GM12892 (cell line): ENCODE results near the gene NLRC5.

ENCODE experiments used
- POLR2A ChIP-seq: IDR thresholded peaks from 2 replicates; pipeline ENCODE4 v1.6.1; 2011; ENCODE audit warnings: low read depth, low read length, control low read depth
- POLR2AphosphoS5 ChIP-seq: IDR thresholded peaks from 2 replicates; pipeline ENCODE4 v1.6.1; 2011; ENCODE audit warnings: low read depth, low read length, control low read depth
- TAF1 ChIP-seq: IDR thresholded peaks from 2 replicates; pipeline ENCODE4 v1.6.1; 2011; ENCODE audit warnings: low read depth, mild to moderate bottlenecking, control low read depth, low read length, borderline replicate concordance

GRCh38 chr16:56965149-56966092, 23.9 kb upstream of the NLRC5 start:
- TF ChIP-seq POLR2A (no peak), POLR2AphosphoS5 (no peak), TAF1 (no peak)
